HG03342 (cell line): ENCODE data around the gene TRIOBP.

Experiments used
- ATAC-seq: cut with Tn5 transposase; IDR thresholded peaks from one replicate; pipeline ENCODE4 v1.9.1; 2021; ENCODE audit warnings: mild to moderate bottlenecking, moderate library complexity; ENCODE audit not compliant: unreplicated experiment

TRIOBP gene

DNA sequence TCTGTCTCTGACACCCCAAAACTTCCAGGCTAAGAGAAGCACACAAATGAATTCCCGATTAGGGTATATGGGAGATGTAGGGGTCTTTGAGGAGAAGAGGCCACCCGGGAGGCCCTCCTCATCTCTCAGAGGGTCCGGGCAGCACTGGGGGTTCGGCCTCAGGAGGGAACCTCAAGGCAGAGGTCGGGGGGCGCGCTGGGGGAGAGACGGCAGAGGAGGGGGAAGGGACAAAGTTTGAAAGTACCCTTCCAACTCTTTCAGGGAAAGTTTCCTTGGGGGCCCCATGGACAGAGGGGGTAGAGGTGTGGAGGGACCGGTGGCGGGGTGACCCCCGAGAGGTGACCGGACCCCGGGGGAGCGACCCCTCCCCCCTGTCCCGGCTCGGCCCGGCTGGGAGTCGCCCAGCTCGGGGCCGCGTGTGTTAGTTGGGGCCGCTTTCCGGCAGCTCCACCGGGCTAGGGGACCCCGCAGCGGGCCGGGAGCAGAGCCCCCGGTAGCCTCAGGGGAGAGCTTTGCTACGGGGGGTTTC is 107.6 kb downstream of the TRIOBP start:
- no peak for ATAC-seq

GRCh38 chr22:37804881-37805809 is 108.3 kb downstream of the TRIOBP start:
- no peak for ATAC-seq

- ATAC-seq: no peak
Observed at GRCh38 chr22:37805810-37806277, 109.0 kb downstream of the TRIOBP start.

DNA sequence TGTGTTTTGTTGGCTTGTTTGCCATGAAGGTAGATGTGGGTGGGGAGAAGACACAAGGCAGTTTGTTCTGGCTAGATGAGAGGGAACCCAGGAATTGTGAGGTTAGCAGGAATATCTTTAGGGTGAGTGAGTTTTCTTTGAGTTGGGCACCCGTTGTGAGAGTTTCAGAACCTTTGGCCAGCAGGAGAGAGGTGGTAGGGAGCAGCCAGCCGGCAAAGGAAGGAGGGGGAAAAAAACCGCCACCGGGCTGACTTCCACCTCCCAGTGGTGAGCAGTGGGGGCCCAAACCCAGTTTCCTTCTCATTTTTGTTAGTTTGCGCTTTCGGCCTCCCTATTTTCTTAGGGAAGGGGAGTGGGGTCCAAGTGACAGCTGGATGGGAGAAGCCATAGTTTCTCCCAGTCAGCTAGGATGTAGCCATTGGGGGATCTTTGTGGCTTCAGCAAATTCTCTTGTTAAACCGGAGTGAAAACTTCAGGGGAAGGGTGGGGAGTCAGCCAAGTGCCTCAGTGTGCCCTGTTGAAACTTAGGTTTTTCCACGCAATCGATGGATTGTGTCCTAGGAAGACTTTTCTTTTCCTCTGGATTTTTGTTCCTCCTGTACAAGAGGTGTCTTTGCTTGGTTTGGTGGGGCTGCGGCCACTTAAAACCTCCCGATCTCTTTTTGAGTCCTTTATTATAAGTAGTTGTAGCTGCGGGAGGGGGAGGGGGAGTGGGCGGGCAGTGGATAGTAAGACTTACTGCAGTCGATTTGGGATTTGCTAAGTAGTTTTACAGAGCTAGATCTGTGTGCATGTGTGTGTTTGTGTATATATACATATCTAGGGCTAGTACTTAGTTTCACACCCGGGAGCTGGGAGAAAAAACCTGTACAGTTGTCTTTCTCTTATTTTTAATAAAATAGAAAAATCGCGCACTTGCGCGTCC is 109.8 kb downstream of the TRIOBP start:
- ATAC-seq: no peak

DNA sequence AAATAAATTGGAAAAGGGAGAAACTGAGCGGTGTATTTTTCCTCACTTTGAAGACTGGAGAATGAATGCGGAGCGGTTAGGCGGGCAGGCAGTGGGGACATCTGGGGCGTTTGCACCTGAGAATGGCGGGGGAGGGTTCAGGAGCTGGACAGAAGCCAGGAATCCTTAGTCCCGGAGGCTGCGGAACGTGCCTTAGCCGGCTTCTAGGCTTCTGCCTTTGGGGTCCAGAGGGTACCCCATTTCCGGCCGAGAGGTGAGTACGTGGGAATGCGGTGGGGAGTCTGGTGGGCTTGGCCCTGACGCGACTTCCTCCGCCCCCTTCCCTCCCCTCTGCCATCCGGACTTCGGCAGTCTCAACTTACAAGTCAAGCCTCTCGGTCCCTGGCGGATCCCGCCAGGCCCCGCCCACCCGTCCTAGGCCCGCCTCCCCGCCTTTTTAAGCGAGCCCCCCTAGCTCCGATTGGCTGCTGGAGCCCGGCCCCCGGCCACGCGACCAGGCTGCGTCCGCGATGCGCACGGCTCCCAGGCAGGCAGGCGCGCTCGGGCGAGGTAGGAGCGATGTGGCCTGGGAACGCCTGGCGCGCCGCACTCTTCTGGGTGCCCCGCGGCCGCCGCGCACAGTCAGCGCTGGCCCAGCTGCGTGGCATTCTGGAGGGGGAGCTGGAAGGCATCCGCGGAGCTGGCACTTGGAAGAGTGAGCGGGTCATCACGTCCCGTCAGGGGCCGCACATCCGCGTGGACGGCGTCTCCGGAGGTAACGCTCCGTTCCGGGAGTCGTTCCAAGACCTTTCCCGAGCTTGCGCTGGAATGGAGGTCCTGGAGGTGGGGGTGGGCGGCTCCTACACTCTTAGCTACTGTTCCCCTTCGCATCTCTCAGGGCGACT is 110.8 kb downstream of the TRIOBP start, which contains the start of gene GCAT:
GCAT (plus strand) TSS at position 525 of the 884 bp plus-strand sequence; CDS start at position 559, 34 bp downstream.
- peak; percentile 76 for ATAC-seq

GRCh38 chr22:37808294-37808657 is 111.4 kb downstream of the TRIOBP start:
- no peak for ATAC-seq

DNA sequence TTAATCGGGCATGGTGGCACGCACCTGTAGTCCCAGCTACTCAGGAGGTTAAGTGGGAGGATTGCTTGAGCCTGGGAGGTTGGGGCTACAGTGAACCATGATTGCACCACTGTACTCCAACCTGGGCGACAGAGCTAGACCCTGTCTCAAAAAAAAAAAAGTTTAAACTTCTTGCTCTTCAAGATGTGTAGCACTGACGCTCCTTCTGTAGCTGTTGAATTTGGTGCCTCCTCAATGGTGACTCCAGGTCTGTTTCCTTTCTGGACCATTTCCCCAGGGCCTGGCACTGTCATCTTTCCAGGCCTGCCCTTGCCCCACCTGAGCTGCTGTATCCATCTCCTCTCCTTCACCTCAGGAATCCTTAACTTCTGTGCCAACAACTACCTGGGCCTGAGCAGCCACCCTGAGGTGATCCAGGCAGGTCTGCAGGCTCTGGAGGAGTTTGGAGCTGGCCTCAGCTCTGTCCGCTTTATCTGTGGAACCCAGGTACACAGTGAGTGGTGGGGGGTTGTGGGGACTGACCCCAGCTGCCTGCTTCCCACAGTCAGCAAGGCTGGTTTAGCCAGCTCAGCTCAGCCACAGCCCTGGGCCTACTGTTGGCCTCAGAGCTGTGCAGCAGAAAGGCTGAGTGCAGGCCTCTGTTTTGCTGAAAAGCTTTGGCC is 113.0 kb downstream of the TRIOBP start:
- no peak for ATAC-seq

DNA sequence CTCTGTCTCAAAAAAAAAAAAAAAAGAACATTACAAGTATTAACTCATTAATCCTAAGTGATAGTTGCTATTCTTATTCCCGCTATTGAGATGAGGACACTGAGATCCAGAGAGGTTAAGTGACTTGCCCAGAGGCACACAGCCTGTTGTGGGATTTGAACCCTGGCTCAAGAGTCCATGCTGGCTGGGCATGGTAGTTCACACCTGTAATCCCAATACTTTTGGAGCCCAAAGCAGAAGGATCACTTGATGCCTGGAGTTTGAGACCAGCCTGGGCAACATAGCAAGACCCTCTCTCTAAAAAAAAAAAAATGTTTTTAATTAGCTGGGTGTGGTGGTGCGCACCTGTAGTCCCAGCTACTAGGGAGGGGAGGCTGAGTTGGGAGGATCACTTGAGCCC is 115.0 kb downstream of the TRIOBP start:
- ATAC-seq: no peak

GRCh38 chr22:37812869-37813678 is 116.2 kb downstream of the TRIOBP start:
- ATAC-seq: no peak

DNA sequence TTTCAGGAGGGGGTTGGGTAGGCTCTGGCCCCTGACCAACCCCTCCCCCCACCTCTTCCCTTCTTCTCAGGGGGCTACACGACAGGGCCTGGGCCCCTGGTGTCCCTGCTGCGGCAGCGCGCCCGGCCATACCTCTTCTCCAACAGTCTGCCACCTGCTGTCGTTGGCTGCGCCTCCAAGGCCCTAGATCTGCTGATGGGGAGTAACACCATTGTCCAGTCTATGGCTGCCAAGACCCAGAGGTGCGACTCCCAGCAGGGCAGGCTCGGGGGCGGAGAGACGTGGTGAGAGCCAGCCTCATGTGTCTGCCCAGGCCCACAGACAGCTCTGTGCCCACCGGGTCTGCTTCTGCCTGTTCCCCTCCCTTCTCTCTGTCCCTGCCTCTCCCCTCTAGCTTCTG is 118.7 kb downstream of the TRIOBP start:
- no peak for ATAC-seq

GRCh38 chr22:37816543-37817180 is 119.8 kb downstream of the TRIOBP start:
- no peak for ATAC-seq

- ATAC-seq: peak; percentile 45
Observed at GRCh38 chr22:37817705-37818408, 121.0 kb downstream of the TRIOBP start.

GRCh38 chr22:37818409-37819104 is 121.7 kb downstream of the TRIOBP start:
- ATAC-seq: no peak

- ATAC-seq: no peak
Observed at GRCh38 chr22:37819105-37819433, 122.2 kb downstream of the TRIOBP start.

DNA sequence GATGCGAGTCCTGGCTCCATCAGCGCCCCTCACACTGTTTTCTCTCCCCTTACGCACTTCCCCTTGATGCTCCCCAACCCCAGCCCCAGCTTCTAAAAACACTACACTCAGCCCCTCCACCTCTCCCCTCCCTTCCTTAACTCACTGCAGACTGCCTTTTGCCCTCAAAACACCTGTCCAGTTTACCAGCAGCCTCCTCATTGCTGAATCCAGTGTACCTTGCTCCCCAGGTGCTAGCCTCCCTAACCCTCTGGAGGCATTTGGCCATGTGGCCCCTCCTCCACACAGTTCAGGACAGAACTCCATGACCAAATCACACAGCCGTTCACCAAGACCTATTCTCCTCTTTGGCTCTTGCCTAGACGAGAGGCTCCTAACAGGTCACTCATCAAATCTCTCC is 123.5 kb downstream of the TRIOBP start:
- no peak for ATAC-seq

- no peak for ATAC-seq
Observed at GRCh38 chr22:37822079-37822833, 125.4 kb downstream of the TRIOBP start.
